HG03354 (cell line): ENCODE results near the gene PUS1.
"Not testable (repeated sequence)": the region's sequence is repeated elsewhere in the genome, so short reads cannot be mapped to it uniquely, and the experiment has no call there.

ENCODE experiments used
- ATAC-seq: cut with Tn5 transposase; IDR thresholded peaks from one replicate; pipeline ENCODE4 v1.9.1; 2021; ENCODE audit warnings: mild to moderate bottlenecking; ENCODE audit not compliant: unreplicated experiment, poor library complexity, severe bottlenecking

PUS1 gene

DNA sequence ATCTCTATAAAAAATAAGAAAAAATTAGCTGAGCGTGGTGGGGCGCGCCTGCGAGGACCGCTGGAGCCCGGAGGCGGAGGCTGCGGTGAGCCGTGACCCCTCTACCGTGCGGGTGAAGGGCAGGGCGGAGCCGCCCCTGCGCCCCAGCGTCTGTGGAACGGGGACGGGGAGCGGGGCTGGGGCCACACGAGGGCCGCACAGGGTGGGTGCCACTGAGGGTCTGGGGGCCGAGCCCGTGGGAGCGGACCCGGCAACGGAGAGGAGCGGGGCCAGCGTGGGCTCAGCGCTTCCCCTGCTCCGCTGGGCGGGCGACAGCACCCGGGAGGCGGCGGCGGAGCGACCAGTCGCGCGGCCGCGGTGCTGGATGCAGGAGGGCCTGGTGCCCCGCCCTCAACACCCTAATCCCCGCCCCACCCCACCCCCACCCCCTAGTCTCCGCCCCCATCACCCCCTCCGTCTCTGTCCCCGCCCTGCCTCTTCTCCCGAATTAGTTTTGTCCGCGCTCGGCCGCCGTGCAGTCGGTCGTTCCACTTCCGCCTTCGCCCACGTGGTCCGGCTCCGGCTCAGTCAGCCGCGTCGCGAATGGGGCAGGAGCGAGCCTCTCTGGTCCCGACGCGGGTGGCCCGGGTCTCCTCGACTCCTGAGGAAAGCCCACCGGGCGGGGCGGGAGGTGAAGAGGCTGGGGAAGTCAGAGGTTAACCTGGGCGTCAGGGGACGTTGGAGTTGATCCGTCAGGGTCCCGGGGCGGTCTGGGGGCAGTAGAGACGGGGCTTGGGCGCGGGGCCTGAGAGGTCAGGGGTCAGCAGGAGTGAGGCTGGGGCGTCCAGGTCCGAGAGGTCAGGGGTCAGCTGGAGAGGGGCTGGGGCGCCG lies at the start of gene PUS1:
Gene PUS1 (plus strand): TSS at position 566 of the 870 bp plus-strand sequence. CDS start 447 bp downstream, outside the sequence.
- peak; percentile 68 for ATAC-seq

GRCh38 chr12:131882804-131883520 lies 46.1 kb upstream of the PUS1 start:
- ATAC-seq, result no peak

DNA sequence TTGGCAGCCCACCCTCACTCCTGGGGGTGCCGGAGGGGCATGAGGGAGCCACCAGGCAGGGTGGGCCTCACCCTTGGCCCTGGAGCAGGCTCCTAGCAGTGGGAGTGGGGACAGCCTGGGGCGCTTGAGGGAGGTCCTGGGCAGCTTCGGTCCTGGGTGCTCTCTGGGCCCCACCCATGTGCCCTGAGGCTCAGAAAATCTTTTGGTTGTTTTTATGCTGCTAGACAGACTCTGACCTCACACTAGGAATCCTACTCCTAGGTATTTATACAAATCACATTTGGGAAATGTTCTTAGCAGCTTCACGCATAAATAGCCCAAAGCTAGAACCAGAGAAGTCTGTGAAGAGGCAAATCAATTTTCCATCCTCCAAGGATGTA lies 45.6 kb upstream of the PUS1 start:
- no peak for ATAC-seq

DNA sequence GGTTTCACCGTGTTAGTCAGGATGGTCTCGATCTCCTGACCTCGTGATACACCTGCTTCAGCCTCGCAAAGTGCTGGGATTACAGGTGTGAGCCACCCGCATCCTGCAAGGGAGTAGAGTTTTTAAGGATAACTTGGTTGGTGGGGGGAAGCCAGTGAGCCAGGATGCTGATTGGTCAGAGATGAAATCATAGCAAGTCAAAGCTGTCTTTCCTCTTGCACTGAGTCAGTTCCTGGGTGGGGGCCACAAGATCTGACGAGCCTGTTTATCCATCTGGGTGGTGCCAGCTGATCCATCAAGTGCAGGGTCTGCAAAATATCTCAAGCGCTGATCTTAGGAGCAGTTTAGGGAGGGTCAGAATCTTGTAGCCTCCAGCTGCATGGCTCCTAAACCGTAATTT lies 44.0 kb upstream of the PUS1 start:
- ATAC-seq, result not testable (repeated sequence)

DNA sequence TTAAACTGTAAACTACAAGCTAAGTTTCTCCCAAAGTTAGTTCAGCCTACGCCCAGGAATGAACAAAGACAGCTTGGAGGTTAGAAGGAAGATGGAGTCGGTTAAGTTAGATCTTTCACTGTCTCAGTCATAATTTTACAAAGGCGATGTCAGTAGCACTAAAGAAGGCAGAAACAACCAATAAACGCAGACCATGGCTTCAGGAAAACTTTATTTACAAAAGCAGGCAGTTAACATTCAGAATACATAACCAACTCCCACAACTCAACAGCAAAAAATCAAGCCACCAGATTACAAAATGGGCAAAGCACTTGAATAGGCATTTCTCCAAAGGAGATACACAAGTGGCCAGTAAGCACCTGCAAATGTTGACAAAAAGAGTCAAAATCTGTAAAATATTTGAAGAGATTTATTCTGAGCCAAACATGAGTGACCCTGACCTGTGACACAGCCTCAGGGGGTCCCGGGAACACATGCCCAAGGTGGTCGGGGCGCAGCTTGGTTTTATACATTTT lies 43.5 kb upstream of the PUS1 start:
- no peak for ATAC-seq

- not testable (repeated sequence) for ATAC-seq
These were observed 37.4 kb upstream of the PUS1 start for GRCh38 chr12:131891722-131892121.

DNA sequence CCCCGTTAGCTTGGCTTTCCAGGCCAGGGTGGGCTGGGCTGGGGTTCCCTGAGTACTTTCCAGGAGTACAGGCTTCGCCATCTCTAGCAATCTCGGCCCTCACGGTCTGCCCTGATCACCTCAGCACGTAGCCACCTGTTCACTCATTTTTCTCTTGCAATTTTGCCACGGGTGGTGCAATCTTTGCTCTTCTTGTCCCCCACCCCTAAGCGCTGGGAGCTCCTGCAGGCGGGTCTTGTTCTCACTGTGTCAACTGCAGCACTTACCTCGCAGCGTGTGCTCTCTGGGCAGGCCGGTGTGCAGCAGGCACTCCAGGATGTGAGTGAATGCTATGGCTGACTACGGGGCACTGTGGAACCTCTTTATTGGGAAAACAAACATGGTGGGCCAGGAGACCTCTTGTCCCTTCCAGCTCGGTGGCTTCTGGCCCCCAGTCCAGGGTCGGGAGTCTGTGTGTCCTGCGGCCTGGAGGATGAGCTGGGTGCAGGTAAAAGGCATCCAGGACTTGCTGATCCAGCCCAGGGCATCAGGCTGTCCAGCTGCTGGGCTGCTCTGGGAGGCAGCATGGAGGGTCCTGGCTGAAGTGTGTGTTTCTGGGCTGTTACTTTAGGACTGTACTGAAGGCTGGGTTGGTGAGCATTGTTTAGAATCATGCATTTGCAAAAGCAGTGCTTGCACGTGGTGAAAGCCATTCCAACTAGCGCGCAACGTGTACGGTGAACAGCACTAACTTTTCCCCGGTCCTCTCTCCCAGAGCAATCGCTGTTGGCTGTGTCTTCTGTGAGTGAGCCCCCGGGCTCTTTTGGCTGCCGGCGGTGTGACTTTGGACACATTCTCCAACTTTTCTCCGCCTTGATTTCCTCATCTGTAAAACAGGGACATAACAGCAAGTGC lies 36.1 kb upstream of the PUS1 start:
- ATAC-seq, result no peak

DNA sequence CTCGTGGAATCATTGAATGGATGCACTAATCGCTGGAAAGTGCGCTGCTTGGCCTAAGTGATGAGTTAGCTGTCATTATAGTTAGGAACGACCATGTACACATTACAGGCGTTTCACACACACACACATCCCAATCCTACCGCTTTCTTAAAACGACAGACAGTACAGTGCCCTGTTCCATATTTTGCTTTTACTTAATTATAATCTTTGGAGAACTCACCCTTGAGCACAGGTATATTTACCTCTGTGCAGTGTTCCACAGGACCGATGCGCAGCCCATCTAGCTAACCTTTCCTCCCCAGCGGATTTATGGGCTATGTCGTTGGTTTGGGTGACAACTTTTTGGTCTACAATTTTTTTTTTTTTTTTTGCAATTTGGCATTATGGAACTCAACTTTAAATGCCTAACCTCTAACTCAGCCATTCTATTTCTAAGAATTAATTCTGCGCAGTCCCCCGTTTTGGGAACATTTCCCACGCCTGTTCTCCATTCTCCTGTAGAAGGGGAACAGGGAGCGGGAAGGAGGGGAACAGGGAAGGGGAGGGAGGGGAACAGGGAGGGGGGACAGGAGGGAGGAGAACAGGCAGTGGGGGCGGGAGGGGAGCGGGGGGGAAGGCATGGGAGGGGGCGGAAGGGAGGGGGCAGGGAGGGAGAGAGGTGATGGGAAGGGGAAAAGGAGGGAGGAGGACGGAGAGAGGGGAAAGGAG lies 35.3 kb upstream of the PUS1 start:
- no peak for ATAC-seq

- peak; percentile 82 for ATAC-seq
These were observed 34.7 kb upstream of the PUS1 start, which contains the start of gene ULK1 for GRCh38 chr12:131894313-131894860. TSS of gene ULK1 (plus strand) at chr12:131894622. CDS start at chr12:131895002, 380 bp downstream.

GRCh38 chr12:131894981-131895639 lies 34.0 kb upstream of the PUS1 start:
- peak; percentile 6 for ATAC-seq

DNA sequence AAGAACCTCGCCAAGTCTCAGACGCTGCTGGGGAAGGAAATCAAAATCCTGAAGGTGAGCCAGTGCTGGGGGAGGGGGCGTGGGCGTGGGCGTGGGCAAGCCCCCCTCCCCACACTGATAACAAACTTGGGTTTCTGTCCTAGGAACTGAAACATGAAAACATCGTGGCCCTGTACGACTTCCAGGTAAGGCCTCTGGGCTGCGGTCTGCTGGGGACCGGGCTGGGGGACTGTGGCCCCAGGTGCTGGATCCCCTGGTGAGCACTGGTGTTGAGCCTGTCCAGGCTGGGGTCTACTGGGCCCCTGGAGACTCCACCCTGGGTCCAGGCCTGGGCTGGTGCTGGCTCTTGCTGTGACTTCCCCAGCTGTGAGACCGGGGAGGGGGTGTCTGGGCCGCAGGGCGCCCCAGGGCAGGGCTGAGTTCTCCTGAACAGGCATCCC lies 33.4 kb upstream of the PUS1 start:
- ATAC-seq, result peak; percentile 24

DNA sequence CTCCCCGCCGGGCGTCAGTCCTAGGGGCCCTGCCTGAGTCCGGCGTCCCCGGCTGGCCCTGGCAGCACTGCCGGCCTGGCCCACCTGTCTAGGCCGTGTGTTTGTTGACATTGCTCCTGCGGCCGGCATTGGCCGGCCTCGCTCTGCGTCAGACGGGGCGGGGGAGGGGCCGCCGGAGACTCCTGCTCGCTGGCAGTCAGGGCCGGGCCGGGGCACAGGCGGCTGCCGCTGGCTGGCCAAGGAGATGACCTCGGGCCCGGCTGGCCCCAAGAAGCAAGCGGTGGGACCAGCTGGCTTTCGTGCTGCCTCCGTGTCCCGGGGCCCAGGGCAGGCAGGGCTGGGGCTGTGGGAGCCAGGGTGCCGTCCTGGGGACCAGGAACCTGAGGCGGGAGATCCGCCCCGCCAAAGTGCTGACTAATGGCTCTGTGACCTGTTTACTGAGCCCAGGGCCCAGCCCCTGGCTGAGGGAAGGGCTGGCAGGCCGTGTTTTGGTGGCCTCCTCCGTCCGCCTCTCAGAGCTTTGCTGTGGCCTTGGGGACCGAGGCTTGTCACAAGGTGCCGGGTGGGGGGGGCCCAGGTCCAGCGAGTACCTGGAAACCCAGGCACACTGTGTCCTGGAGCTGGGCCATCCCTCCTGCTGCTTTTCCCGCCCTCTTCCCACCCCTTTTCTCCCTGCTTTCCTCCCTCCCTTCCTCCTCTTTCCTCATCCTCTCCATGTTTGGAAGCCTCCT lies 32.8 kb upstream of the PUS1 start:
- peak; percentile 70 for ATAC-seq

GRCh38 chr12:131896811-131897270 lies 32.2 kb upstream of the PUS1 start:
- no peak for ATAC-seq

DNA sequence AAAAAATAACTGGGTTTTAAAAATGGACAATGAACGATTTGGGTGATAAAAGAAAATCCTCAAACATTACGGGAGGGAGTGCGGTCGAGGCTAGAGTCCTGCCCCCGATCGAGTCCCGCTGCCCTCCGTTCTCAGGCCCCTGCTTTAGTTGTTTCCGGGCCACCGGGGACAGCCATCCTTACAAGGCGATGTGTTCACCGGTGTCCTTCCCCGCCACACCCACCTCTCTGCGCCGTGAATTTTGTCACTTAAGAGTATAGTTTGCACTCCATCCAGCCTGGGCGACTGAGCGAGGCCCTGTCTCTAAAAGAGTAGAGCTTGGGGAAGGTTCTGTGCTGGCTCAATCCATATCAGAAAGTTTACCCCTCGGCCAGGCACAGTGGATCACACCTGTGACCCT lies 31.8 kb upstream of the PUS1 start:
- ATAC-seq, result no peak

GRCh38 chr12:131897875-131898274 lies 31.2 kb upstream of the PUS1 start:
- ATAC-seq, result no peak

GRCh38 chr12:131900397-131900796 lies 28.7 kb upstream of the PUS1 start:
- ATAC-seq, result no peak
